DOHH2 (cell line): ENCODE results near the gene GGA1.

Experiments
- EZH2phosphoT487 ChIP-seq: fragments of 200-600 bp; sonication (generic); IDR thresholded peaks from 2 replicates; pipeline ENCODE4 v1.6.1; 2017; ENCODE audit warnings: borderline replicate concordance, mild to moderate bottlenecking, antibody characterized with exemption, low read length, moderate library complexity, mixed read lengths
- TF ChIP-seq, protein P1 (sequence below): fragments of 200-600 bp; sonication (generic); IDR thresholded peaks from one replicate; pipeline ENCODE4 v1.5.1; 2014; ENCODE audit warnings: antibody characterized with exemption, mild to moderate bottlenecking, low read depth, low read length; ENCODE audit not compliant: poor library complexity, severe bottlenecking

DNA sequence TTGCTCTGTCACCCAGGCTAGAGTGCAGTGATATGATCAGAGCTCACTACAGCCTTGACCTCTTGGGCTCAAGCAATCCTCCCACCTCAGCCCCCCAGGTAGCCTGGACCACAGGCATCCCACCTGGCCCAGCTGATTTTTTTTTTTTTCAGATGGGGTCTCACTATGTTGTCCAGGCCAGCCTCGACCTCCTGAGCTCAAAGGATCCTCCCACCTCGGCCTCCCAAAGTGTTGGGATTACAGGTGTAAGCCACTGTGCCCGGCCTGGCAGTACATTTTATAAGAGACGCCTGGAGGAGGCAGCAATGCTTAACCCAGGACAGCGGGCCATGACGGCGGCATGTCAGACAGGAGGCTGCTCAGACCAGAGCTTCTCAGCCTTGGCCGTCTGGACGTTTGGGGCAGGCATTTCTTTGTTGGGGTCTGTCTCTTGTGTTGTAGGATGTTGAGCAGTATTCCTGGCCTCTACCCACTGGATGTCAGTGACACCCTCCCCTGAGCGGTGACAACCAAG is 33.1 kb upstream of the GGA1 start:
- TF ChIP-seq, protein P1, sequence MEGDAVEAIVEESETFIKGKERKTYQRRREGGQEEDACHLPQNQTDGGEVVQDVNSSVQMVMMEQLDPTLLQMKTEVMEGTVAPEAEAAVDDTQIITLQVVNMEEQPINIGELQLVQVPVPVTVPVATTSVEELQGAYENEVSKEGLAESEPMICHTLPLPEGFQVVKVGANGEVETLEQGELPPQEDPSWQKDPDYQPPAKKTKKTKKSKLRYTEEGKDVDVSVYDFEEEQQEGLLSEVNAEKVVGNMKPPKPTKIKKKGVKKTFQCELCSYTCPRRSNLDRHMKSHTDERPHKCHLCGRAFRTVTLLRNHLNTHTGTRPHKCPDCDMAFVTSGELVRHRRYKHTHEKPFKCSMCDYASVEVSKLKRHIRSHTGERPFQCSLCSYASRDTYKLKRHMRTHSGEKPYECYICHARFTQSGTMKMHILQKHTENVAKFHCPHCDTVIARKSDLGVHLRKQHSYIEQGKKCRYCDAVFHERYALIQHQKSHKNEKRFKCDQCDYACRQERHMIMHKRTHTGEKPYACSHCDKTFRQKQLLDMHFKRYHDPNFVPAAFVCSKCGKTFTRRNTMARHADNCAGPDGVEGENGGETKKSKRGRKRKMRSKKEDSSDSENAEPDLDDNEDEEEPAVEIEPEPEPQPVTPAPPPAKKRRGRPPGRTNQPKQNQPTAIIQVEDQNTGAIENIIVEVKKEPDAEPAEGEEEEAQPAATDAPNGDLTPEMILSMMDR, result no peak
- no peak for TF ChIP-seq EZH2phosphoT487
